ENCODE results near the gene DLX5.
"Not testable (repeated sequence)": the region's sequence is repeated elsewhere in the genome, so short reads cannot be mapped to it uniquely, and the experiment has no call there.

DNA sequence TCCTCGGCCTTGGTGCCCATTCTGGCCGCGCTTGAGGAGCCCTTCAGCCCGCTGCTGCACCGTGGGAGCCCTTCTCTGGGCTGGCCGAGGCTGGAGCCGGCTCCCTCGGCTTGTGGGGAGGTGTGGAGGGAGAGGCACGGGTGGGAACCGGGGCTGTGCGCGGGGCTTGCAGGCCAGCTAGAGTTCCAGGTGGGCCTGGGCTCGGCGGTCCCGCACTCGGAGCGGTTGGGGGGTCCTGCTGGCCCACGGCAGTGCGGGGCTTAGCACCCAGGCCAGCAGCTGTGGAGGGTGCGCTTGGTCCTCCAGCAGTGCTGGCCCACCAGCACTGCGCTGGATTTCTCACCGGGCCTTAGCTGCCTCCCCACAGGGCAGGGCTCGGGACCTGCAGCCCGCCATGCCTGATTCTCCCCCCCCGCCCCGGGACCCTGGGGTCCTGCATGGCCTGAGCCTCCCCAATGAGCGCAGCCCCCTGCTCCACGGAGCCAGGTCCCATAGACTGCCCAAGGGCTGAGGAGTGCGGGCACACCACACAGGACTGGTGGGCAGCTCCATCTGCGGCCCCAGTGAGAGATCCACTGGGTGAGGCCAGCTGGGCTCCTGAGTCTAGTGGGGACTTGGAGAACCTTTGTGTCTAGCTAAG is 9.7 kb upstream of the DLX5 start:
- TF ChIP-seq, protein P1, sequence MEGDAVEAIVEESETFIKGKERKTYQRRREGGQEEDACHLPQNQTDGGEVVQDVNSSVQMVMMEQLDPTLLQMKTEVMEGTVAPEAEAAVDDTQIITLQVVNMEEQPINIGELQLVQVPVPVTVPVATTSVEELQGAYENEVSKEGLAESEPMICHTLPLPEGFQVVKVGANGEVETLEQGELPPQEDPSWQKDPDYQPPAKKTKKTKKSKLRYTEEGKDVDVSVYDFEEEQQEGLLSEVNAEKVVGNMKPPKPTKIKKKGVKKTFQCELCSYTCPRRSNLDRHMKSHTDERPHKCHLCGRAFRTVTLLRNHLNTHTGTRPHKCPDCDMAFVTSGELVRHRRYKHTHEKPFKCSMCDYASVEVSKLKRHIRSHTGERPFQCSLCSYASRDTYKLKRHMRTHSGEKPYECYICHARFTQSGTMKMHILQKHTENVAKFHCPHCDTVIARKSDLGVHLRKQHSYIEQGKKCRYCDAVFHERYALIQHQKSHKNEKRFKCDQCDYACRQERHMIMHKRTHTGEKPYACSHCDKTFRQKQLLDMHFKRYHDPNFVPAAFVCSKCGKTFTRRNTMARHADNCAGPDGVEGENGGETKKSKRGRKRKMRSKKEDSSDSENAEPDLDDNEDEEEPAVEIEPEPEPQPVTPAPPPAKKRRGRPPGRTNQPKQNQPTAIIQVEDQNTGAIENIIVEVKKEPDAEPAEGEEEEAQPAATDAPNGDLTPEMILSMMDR (optimal IDR thresholded peaks at IDR 0.05 in 1 of 3, IDR thresholded peaks at IDR 0.05 in 1 of 3, conservative IDR thresholded peaks at IDR 0.05 in 1 of 3; ENCODE audit: extremely low read depth in 1 of 3, insufficient read depth in 2 of 3, low read length in 3 of 3) = not testable (repeated sequence)
- not testable (repeated sequence) for TF ChIP-seq EZH2 (IDR thresholded peaks at IDR 0.05; ENCODE audit: low read length)

Data from keratinocyte (primary cell).